Panc1 (cell line): ENCODE measurements around the gene COLEC11. TPM values are rescaled to one million over a fixed set of nuclear protein-coding genes. Genes with fewer than 3 reads are reported as not detected.

ENCODE experiments used
- ATAC-seq: fragments of 200-7000 bp; cut with Tn5 transposase; 2 replicates; pipeline ENCODE4 v1.9.1; 2020; ENCODE audit warnings: mild to moderate bottlenecking, moderate library complexity
- BruUV-seq: library from RNA; stranded (reverse); fragments of 400-500 nt; replicated peaks from 2 replicates; lab custom pipeline; 2021; lab: Mats Ljungman, UMichigan
- CTCF ChIA-PET: fragments of 300-600 bp; sonication (Branson Sonifier 250); formaldehyde crosslinking; loops from one replicate; lab custom pipeline; 2022; ENCODE audit warnings: antibody characterized with exemption; lab: Charles Lee
- POLR2A ChIA-PET: fragments of 300-600 bp; sonication (Branson Sonifier 250); formaldehyde crosslinking; loops from one replicate; lab custom pipeline; 2022; ENCODE audit warnings: antibody characterized with exemption; lab: Charles Lee
- DNase-seq: peaks from one replicate; pipeline ENCODE4 v3.0.0-alpha.2; 2010; ENCODE audit warnings: low read depth, low spot score
- H3K27ac ChIP-seq: 2 replicates; pipeline ENCODE4 v1.5.1; 2011; ENCODE audit warnings: mild to moderate bottlenecking, low read length, inconsistent platforms
- H3K27me3 ChIP-seq: fragments of 200-500 bp; sonication (Bioruptor generic); 2 replicates; pipeline ENCODE4 v1.6.0; 2014; ENCODE audit warnings: low read length, inconsistent platforms; ENCODE audit not compliant: control insufficient read depth, insufficient read depth
- H3K36me3 ChIP-seq: fragments of 200-500 bp; sonication (Bioruptor generic); 2 replicates; pipeline ENCODE4 v1.5.1; 2014; ENCODE audit warnings: inconsistent platforms, mild to moderate bottlenecking, low read length, moderate library complexity; ENCODE audit not compliant: control insufficient read depth, insufficient read depth
- H3K4me1 ChIP-seq: 2 replicates; pipeline ENCODE4 v1.5.1; 2011; ENCODE audit warnings: inconsistent platforms, mild to moderate bottlenecking, low read length, moderate library complexity; ENCODE audit not compliant: control insufficient read depth, insufficient read depth
- H3K4me3 ChIP-seq, 2 experiments: 2 replicates each; pipeline ENCODE4 v1.5.1; 2011 to 2012; ENCODE audit warnings: low read depth in 2 of 2, low read length in 2 of 2, mild to moderate bottlenecking in 2 of 2, inconsistent platforms in 1 of 2, moderate library complexity in 1 of 2
- H3K9me3 ChIP-seq: fragments of 200-500 bp; sonication (Bioruptor generic); 2 replicates; pipeline ENCODE4 v1.5.1; 2014; ENCODE audit warnings: low read depth, mild to moderate bottlenecking, inconsistent platforms, low read length, moderate library complexity; ENCODE audit not compliant: control insufficient read depth, insufficient read depth
- CTCF ChIP-seq: fragments of 450-650 bp; IDR thresholded peaks from 2 replicates; pipeline ENCODE4 v1.5.1; 2017; ENCODE audit warnings: mild to moderate bottlenecking
- POLR2AphosphoS5 ChIP-seq: IDR thresholded peaks from 2 replicates; pipeline ENCODE4 v1.6.1; 2012; ENCODE audit warnings: mild to moderate bottlenecking, low read depth, low read length, moderate library complexity
- SIN3A ChIP-seq: IDR thresholded peaks from 2 replicates; pipeline ENCODE4 v1.6.1; 2012; ENCODE audit warnings: low read depth, mild to moderate bottlenecking, low read length, moderate library complexity, borderline replicate concordance; ENCODE audit not compliant: insufficient read depth
- TCF7L2 ChIP-seq: IDR thresholded peaks from 2 replicates; pipeline ENCODE4 v1.6.1; 2011; ENCODE audit warnings: mild to moderate bottlenecking, low read depth, low read length, inconsistent platforms
- in situ Hi-C: cut with HindIII; loops from 2 replicates; pipeline ENCODE4 v1.10.0; 2016; ENCODE audit warnings: low sequenced_read_pairs, low pct_unique_long_range_greater_than_20kb
- intact Hi-C: fragments of 100-400 bp; cut with micrococcal nuclease; formaldehyde crosslinking; loops from one replicate; pipeline ENCODE4 v1.10.0; 2022; ENCODE audit not compliant: unreplicated experiment
- total RNA-seq: library from RNA; stranded (reverse); gene quantifications from one replicate; pipeline ENCODE4 v1.2.1, GENCODE V29; 2021; ENCODE audit not compliant: unreplicated experiment
- TF ChIP-seq, protein P1 (sequence below), 2 experiments: IDR thresholded peaks; 2 replicates each; pipeline ENCODE4 v1.6.1; 2011 to 2012; ENCODE audit warnings: low read depth in 2 of 2, control low read depth in 1 of 2, low read length in 1 of 2, mild to moderate bottlenecking in 1 of 2, moderate library complexity in 1 of 2; ENCODE audit not compliant: insufficient read depth in 1 of 2

Gene COLEC11
- total RNA-seq, 1 experiment from 2014 or later: 0.31 TPM

GRCh38 chr2:3617198-3617890 is 22.4 kb downstream of the COLEC11 start:
- H3K4me1 ChIP-seq: no peaks in the 10 kb centered on the region
- H3K4me3 ChIP-seq: no peak overlapping the region
- H3K27ac ChIP-seq: no peak overlapping the region
- no TSS peak for BruUV-seq
- no peaks in the 10 kb centered on the region for H3K36me3 ChIP-seq
- ChIA-PET POLR2A (no interaction called here), CTCF (no interaction called here)
- intact Hi-C loops: no loop called here
- ATAC-seq: no peak
- no peaks in the 10 kb centered on the region for H3K27me3 ChIP-seq
- no peak for DNase-seq
- no peaks in the 10 kb centered on the region; the same call in 1 of the 2 replicates for H3K9me3 ChIP-seq
- in situ Hi-C loops: no loop called here
- TF ChIP-seq POLR2AphosphoS5 (no peak), CTCF (no peak), SIN3A (no peak), TCF7L2 (no peak)
- TF ChIP-seq, protein P1, sequence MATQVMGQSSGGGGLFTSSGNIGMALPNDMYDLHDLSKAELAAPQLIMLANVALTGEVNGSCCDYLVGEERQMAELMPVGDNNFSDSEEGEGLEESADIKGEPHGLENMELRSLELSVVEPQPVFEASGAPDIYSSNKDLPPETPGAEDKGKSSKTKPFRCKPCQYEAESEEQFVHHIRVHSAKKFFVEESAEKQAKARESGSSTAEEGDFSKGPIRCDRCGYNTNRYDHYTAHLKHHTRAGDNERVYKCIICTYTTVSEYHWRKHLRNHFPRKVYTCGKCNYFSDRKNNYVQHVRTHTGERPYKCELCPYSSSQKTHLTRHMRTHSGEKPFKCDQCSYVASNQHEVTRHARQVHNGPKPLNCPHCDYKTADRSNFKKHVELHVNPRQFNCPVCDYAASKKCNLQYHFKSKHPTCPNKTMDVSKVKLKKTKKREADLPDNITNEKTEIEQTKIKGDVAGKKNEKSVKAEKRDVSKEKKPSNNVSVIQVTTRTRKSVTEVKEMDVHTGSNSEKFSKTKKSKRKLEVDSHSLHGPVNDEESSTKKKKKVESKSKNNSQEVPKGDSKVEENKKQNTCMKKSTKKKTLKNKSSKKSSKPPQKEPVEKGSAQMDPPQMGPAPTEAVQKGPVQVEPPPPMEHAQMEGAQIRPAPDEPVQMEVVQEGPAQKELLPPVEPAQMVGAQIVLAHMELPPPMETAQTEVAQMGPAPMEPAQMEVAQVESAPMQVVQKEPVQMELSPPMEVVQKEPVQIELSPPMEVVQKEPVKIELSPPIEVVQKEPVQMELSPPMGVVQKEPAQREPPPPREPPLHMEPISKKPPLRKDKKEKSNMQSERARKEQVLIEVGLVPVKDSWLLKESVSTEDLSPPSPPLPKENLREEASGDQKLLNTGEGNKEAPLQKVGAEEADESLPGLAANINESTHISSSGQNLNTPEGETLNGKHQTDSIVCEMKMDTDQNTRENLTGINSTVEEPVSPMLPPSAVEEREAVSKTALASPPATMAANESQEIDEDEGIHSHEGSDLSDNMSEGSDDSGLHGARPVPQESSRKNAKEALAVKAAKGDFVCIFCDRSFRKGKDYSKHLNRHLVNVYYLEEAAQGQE (IDR thresholded peaks at IDR 0.05; ENCODE audit: insufficient read depth in 1 of 2, low read depth in 2 of 2, low read length in 1 of 2): no peak

GRCh38 chr2:3618367-3618766 is 23.5 kb downstream of the COLEC11 start:
- BruUV-seq: no TSS peak
- no peaks in the 10 kb centered on the region for H3K36me3 ChIP-seq
- CTCF ChIA-PET: no interaction called here
- H3K27me3 ChIP-seq: no peaks in the 10 kb centered on the region
- POLR2A ChIA-PET: no interaction called here
- DNase-seq (no peak), ATAC-seq (no peak)
- H3K9me3 ChIP-seq: no peaks in the 10 kb centered on the region; the same call in 1 of the 2 replicates
- intact Hi-C loops (no loop called here), in situ Hi-C loops (no loop called here)
- no peak overlapping the region for H3K27ac ChIP-seq
- TF ChIP-seq SIN3A (no peak), TCF7L2 (no peak), CTCF (no peak), POLR2AphosphoS5 (no peak)
- TF ChIP-seq, protein P1 (IDR thresholded peaks at IDR 0.05; ENCODE audit: insufficient read depth in 1 of 2, low read depth in 2 of 2, low read length in 1 of 2): no peak
- no peaks in the 10 kb centered on the region for H3K4me1 ChIP-seq
- H3K4me3 ChIP-seq: no peak overlapping the region
